ENCODE measurements around the gene MAD1L1.
A peak's percentile ranks its signal among the peaks of the same experiment; 100 is the strongest.

Gene MAD1L1

DNA sequence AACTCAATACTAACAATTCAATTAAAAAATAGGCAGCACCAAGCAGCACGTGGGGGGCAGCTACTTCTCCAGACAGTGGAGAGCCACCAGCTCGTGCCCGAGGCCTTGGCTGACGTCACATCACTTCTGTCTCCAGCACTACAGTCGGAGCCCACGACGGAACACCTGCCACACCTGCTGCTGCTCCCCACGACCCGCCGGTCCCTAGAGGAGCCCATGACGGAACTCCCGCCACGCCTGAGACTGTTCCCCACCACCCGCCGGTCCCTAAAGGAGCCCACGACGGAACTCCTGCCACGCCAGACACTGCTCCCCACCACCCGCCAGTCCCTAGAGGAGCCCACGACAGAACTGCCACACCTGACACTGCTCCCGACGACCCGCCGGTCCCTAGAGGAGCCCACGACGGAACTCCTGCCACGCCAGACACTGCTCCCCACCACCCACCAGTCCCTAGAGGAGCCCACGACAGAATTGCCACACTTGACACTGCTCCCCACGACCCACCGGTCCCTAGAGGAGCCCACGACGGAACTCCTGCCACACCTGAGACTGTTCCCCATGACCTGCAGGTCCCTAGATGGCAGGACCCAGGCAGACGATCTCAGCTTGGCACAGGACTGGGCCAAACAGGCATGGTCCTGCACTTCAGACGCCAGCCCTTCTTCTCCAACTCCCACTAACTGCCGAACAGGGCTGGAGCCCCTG is 304.7 kb downstream of the MAD1L1 start:
- no peak overlapping the region for H3K4me3 ChIP-seq (ENCODE audit: low read depth, low read length)
- no peaks in the 10 kb centered on the region for H3K27me3 ChIP-seq
- peaks cover 13% of the 10 kb centered on the region for H3K4me1 ChIP-seq
- H3K9me3 ChIP-seq = no peaks in the 10 kb centered on the region
- TF ChIP-seq CTCF (IDR thresholded peaks at IDR 0.05; ENCODE audit: low read depth, low read length) = no peak
- no peak for DNase-seq
- H3K36me3 ChIP-seq = no peaks in the 10 kb centered on the region; the same call in none of the 2 replicates

GRCh38 chr7:1926908-1927306 is 305.8 kb downstream of the MAD1L1 start:
- H3K4me3 ChIP-seq (ENCODE audit: low read depth, low read length) = no peak overlapping the region
- no peak for TF ChIP-seq CTCF (IDR thresholded peaks at IDR 0.05; ENCODE audit: low read depth, low read length)
- peaks cover 12% of the 10 kb centered on the region for H3K4me1 ChIP-seq
- no peaks in the 10 kb centered on the region for H3K27me3 ChIP-seq
- no peak for DNase-seq
- no peaks in the 10 kb centered on the region; the same call in 1 of the 2 replicates for H3K36me3 ChIP-seq
- no peaks in the 10 kb centered on the region for H3K9me3 ChIP-seq

DNA sequence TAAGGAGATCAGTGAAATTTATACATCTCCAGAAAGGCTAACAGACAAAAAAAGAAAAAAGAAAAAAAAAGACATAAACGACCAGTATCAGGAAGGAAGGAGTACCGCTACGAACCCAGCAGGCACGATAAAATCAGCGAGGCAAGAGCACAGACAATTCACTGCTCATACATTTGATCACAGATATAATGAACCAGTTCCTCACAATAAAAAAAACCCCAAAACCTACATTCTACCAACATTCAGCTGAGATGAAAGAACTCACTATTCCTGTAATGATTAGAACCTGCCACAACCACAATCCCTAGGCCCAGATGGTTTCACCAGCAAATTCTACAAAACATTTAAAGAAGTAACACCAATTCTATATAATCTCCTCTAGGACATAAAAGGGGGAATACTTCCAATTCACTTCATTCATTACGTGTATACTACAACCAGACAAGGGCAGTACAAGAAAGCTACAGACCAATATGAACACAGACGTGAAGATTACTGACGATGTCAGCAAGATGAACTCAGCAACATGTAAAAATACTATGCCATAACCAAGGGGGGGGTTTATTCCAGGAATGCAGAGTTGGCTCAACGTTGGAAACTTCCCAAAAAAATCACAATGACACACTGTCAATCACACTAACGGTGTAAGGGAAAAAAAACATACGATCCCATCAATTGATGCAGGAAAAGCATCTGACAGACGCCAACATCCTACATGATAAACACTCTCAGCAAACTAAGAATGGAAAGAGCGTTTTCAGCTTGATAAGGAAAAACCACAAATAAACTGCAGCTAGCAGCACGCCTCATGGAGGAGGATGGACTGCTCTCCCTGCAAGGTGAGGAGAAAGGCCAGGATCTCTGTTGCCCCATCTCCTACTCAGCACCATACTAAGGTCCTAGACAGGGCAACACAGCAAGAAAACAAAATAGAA is 306.5 kb downstream of the MAD1L1 start:
- Histone ChIP-seq H3K4me1 (peaks cover 19% of the 10 kb centered on the region), H3K4me3 (ENCODE audit: low read depth, low read length) (no peak overlapping the region), H3K9me3 (no peaks in the 10 kb centered on the region), H3K27me3 (no peaks in the 10 kb centered on the region), H3K36me3 (no peaks in the 10 kb centered on the region; the same call in 1 of the 2 replicates)
- TF ChIP-seq CTCF (IDR thresholded peaks at IDR 0.05; ENCODE audit: low read depth, low read length) = no peak
- DNase-seq = no peak

DNA sequence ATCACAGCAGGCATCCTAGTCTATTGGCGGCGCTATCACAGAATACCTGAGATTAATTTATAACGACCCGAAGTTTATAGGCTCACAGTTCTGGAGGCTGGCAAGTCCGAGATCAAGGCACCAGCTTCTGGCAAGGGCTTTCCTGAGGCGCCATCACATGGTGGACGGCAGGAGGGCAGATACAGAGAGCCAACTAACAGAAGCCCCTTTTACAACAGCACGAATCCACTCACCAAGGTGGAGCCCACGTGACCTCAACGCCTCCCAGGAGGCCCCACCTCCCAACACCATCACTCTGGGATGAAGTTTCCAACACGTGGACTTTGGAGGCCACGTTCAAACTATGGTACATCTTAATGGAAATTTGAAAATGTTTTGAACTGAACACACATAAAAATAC is 307.4 kb downstream of the MAD1L1 start:
- Histone ChIP-seq H3K9me3 (no peaks in the 10 kb centered on the region), H3K36me3 (no peaks in the 10 kb centered on the region; the same call in 1 of the 2 replicates), H3K4me1 (peaks cover 19% of the 10 kb centered on the region), H3K4me3 (ENCODE audit: low read depth, low read length) (no peak overlapping the region), H3K27me3 (no peaks in the 10 kb centered on the region)
- peak; percentile 74 for TF ChIP-seq CTCF (IDR thresholded peaks at IDR 0.05; ENCODE audit: low read depth, low read length)
- DNase-seq = peak; percentile 62

GRCh38 chr7:1924258-1924817 is 308.4 kb downstream of the MAD1L1 start:
- no peak overlapping the region for H3K4me3 ChIP-seq (ENCODE audit: low read depth, low read length)
- DNase-seq = no peak
- no peaks in the 10 kb centered on the region for H3K9me3 ChIP-seq
- TF ChIP-seq CTCF (IDR thresholded peaks at IDR 0.05; ENCODE audit: low read depth, low read length) = no peak
- no peaks in the 10 kb centered on the region; the same call in 1 of the 2 replicates for H3K36me3 ChIP-seq
- H3K27me3 ChIP-seq = no peaks in the 10 kb centered on the region
- peaks cover 21% of the 10 kb centered on the region for H3K4me1 ChIP-seq

Measured in BE2C (cell line).